BJ (cell line): ENCODE results near the gene RABGEF1. TPM values are rescaled to one million over a fixed set of nuclear protein-coding genes. Genes with fewer than 3 reads are reported as not detected.
A peak's percentile ranks its signal among the peaks of the same experiment; 100 is the strongest.
"Not testable (repeated sequence)": the region's sequence is repeated elsewhere in the genome, so short reads cannot be mapped to it uniquely, and the experiment has no call there.

Experiments used
- CTCF ChIA-PET: fragments of 350-600 bp; formaldehyde crosslinking; extraction: SDS; loops from one replicate; lab custom pipeline; 2021; ENCODE audit warnings: antibody characterized with exemption, inconsistent platforms; lab: Yijun Ruan, JAX
- POLR2A ChIA-PET: fragments of 300-600 bp; sonication (Branson Sonifier 250); formaldehyde crosslinking; extraction: SDS; loops from one replicate; lab custom pipeline; 2021; ENCODE audit warnings: antibody characterized with exemption; lab: Charles Lee
- DNase-seq: peaks from one replicate; pipeline ENCODE4 v3.0.0-alpha.2; 2011; ENCODE audit warnings: low read depth
- H3K27me3 ChIP-seq: 2 replicates; pipeline ENCODE4 v1.6.0; 2011; ENCODE audit warnings: low read length; ENCODE audit not compliant: control insufficient read depth, insufficient read depth
- H3K36me3 ChIP-seq: 2 replicates; pipeline ENCODE4 v1.5.1; 2011; ENCODE audit warnings: low read length; ENCODE audit not compliant: control insufficient read depth, insufficient read depth
- H3K4me3 ChIP-seq: 2 replicates; pipeline ENCODE4 v1.5.1; 2011; ENCODE audit warnings: low read depth, mild to moderate bottlenecking, control low read depth, low read length
- polyA plus RNA-seq: library from polyadenylated mRNA; depleted of rRNA; stranded (reverse); fragments of >200 nt; gene quantifications from 2 replicates; pipeline ENCODE4 v1.2.3, GENCODE V29; 2011
- TF ChIP-seq, protein P1 (sequence below): IDR thresholded peaks from 2 replicates; pipeline ENCODE4 v1.5.1; 2011; ENCODE audit warnings: low read depth, mild to moderate bottlenecking, control low read depth, inconsistent platforms, low read length, moderate library complexity; ENCODE audit not compliant: insufficient read depth

The RABGEF1 gene
- polyA plus RNA-seq, 1 experiment = 61.0 TPM

DNA sequence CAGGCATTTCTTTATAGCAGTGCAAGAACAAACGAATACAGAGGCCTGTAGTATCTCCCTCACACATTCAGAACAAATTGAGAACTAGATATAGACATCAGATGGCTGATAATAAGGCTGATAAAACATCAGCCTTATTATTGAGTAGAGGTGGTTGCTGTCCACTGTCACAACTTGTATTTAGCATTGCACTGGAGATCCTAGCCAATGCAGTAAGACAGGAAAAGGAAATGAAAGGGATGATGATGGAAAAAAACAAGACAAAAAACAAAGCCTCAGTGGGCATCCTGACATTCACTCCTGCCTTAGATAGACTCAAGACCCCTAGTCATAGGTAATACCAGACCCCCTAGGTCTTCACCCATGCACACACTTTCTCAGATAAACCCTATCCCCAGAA is 4.7 kb upstream of the RABGEF1 start:
- TF ChIP-seq, protein P1, sequence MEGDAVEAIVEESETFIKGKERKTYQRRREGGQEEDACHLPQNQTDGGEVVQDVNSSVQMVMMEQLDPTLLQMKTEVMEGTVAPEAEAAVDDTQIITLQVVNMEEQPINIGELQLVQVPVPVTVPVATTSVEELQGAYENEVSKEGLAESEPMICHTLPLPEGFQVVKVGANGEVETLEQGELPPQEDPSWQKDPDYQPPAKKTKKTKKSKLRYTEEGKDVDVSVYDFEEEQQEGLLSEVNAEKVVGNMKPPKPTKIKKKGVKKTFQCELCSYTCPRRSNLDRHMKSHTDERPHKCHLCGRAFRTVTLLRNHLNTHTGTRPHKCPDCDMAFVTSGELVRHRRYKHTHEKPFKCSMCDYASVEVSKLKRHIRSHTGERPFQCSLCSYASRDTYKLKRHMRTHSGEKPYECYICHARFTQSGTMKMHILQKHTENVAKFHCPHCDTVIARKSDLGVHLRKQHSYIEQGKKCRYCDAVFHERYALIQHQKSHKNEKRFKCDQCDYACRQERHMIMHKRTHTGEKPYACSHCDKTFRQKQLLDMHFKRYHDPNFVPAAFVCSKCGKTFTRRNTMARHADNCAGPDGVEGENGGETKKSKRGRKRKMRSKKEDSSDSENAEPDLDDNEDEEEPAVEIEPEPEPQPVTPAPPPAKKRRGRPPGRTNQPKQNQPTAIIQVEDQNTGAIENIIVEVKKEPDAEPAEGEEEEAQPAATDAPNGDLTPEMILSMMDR = no peak
- Histone ChIP-seq H3K4me3 (no peak overlapping the region), H3K27me3 (no peaks in the 10 kb centered on the region), H3K36me3 (peaks cover 3% of the 10 kb centered on the region)
- POLR2A ChIA-PET = no interaction called here
- CTCF ChIA-PET = no interaction called here
- DNase-seq = no peak

DNA sequence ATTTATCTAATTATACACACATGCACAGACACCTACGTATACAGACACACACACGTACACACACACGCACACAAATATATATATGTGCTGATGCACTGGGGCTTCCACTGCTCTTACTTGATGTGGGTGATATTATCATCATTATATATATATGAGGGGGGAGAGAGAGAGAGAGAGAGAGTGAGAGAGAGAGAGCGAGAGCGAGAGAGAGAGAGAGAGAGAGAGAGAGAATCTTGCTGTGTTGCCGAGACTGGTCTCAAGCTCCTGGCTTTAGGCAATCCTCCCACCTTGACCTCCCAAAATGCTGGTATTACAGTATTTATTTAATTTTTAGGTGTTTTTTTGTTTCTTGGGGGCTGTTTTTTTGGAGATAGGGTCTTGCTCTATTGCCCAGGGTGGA is 3.6 kb upstream of the RABGEF1 start:
- Histone ChIP-seq H3K4me3 (no peak overlapping the region), H3K36me3 (peaks cover 3% of the 10 kb centered on the region), H3K27me3 (no peaks in the 10 kb centered on the region)
- CTCF ChIA-PET = no interaction called here
- TF ChIP-seq, protein P1 = no peak
- POLR2A ChIA-PET = no interaction called here
- no peak for DNase-seq

- H3K36me3 ChIP-seq = peaks cover 1% of the 10 kb centered on the region
- POLR2A ChIA-PET = interaction anchor here (0.6 kb wide), 1 partner anchor 16 kb away, joined by 5 read pairs; no protein-coding TSS in a partner anchor
Measured at GRCh38 chr7:66737667-66738066, 2.9 kb upstream of the RABGEF1 start.

GRCh38 chr7:66739477-66739876 is 1.1 kb upstream of the RABGEF1 start:
- POLR2A ChIA-PET = no interaction called here
- Histone ChIP-seq H3K4me3 (peak overlapping the region; percentile 99), H3K36me3 (peaks cover 1% of the 10 kb centered on the region), H3K27me3 (no peaks in the 10 kb centered on the region)
- TF ChIP-seq, protein P1 = no peak
- CTCF ChIA-PET = no interaction called here
- no peak for DNase-seq

More at GRCh38 chr7:66737667-66738066, 2.9 kb upstream of the RABGEF1 start:
- DNase-seq = no peak
- no peak overlapping the region for H3K4me3 ChIP-seq
- H3K27me3 ChIP-seq = no peaks in the 10 kb centered on the region
- TF ChIP-seq, protein P1 = no peak
- CTCF ChIA-PET = interaction anchor here (1.3 kb wide), 1 partner anchor 11 kb away, joined by 3 read pairs; no protein-coding TSS in a partner anchor

DNA sequence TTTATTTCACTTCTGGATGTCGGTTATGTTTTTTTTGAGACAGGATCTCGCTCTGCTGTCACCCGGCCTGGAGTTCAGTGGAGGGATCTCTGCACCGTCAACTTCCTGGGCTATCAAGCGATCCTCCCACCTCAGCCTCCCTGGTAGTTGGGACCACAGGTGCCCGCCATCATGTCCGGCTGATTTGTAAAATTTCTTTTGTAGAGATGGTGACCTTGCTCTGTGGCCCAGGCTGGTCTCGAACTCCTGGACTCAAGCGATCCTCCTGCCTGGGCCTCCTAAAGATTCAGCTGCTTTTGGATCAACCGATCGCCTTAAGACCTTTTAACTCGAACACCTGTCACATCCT is 606 bp upstream of the RABGEF1 start:
- ChIA-PET CTCF (no interaction called here), POLR2A (no interaction called here)
- H3K4me3 ChIP-seq = peak overlapping the region; percentile 99
- no peaks in the 10 kb centered on the region for H3K27me3 ChIP-seq
- TF ChIP-seq, protein P1 = no peak
- no peak for DNase-seq
- H3K36me3 ChIP-seq = peaks cover 1% of the 10 kb centered on the region

DNA sequence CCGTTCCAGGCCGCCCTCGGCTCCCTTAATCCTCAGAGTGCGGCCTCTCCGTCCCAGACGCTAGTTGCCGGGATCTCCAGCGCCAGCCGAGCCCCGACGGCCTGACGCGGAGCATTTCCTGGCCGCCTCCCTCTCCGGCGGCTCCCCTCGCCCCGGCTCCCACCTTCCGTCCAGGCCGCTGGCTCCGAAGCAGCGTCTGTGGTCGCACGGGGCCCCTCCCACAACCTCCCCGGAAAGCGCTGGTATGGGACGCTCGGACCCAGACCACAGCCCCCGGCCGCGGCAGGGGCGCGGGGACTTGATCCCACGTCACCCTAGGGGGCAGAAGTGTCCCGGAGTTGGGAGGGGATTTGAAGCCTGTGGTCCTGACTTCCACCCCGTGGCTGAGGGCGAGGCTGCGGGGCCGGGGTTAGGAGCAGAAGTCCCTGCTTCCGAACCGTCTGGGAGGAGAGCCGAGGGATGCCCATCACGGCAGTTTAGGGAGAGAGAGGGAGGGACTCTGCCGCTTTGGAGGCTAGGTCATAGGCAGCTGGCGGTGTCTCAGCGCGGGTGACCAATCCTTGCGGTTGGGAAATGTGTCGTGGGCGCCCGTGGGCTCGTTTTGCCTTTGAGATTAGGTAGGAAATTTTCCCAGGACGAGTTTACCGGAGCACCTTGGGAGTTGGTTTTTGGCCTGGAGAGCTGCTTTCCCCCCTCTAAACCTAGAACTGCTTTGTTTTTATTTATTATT is 612 bp downstream of the RABGEF1 start:
- DNase-seq, H3K27me3 ChIP-seq, H3K36me3 ChIP-seq, POLR2A ChIA-PET: not testable (repeated sequence)
- CTCF ChIA-PET = interaction anchor here (0.5 kb wide), 1 partner anchor 16 kb away, joined by 3 read pairs; no protein-coding TSS in a partner anchor
- peak overlapping the region; percentile 99 for H3K4me3 ChIP-seq
